HPDE6-E6E7 (cell line): Measurements from ENCODE around the gene SLC9C2.
"Not testable (repeated sequence)": the region's sequence is repeated elsewhere in the genome, so short reads cannot be mapped to it uniquely, and the experiment has no call there.

ENCODE experiments used
- DNase-seq: peaks from one replicate; pipeline ENCODE4 v3.0.0; 2011; ENCODE audit warnings: missing footprints; ENCODE audit errors: extremely low spot score

SLC9C2 gene

GRCh38 chr1:173580071-173580470 is 22.8 kb downstream of the SLC9C2 start:
- no peak for DNase-seq

- no peak for DNase-seq
These were observed 29.3 kb downstream of the SLC9C2 start for GRCh38 chr1:173573596-173573995.

DNA sequence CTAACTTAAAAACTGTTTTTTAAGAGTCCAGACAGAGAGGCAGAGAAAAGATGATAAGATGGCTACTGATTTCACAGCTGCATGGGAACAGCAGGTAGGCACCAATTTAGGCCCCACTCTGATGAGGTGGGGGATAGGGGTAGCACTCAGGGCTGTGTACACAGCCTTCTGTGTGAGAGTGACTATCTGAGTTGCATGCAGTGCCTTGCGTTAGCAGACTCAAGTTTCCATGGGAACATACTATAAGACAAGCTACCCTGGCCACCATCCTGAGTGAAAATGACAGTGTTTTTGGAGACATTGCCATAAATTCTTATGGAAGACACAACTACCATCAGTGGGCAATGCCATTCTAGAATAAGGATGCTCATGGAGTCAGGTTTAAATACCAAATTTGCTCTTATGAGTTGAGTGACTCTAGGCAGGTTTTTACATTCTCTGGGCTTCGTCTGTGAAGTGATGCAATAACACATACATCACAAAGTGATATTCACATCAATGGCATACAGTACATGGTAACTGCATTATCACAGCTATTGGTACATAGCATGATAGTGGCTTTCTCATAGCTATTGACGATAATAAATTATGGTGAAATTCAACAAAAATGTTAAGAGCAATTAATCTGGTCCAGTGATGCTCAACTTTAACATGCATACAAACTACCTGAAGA is 30.5 kb downstream of the SLC9C2 start:
- DNase-seq = no peak

DNA sequence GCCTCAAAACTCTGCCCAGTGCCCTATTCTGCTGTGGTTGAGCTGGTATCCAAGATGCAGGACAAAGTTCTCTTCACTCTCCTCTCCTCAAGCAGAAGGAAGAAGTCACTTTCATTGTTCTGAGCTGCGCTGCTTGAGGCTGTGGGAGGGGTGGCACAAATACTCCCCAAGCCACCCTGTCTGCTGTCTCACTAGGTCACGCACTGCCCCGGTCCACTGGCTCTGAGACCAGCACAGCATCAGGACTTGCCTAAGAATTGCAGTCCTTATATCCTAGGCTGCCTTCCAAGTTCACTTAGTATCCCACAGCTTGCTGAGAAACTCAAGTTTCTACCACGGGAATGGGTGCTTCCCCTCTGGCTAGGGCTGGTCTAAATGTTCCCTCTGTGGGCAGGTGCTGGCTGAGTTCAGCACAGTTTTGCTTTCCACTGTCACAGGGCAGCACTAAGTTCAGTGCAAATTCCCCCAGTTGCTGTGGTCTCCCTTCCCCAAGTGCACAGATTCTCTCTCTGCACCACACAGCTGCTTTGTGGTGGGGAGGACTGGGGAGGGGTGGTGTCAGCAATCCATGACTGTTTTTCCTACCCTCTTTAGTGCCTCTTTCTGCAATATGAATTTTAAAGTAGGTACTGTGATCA is 32.4 kb downstream of the SLC9C2 start:
- DNase-seq = no peak

DNA sequence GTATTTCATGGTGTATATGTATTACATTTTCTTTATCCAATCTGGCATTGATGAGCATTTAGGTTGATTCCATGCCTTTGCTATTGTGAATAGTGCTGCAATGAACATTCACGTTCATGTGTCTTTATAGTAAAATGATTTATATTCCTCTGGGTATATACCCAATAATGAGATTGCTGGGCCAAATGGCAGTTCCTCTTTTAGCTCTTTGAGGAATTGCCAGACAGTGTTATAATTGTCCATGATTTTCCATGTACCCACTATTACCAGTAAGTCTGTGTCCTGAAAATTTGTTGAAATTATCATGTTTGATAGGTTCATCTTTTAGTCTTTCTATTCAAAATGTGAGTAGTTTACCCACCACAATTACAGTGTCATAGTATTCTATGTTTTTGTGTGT is 34.4 kb downstream of the SLC9C2 start:
- DNase-seq = no peak

- DNase-seq = not testable (repeated sequence)
These were observed 39.0 kb downstream of the SLC9C2 start for GRCh38 chr1:173563846-173564245.

GRCh38 chr1:173562813-173563212 is 40.1 kb downstream of the SLC9C2 start:
- no peak for DNase-seq

- no peak for DNase-seq
These were observed 41.6 kb downstream of the SLC9C2 start for GRCh38 chr1:173561263-173561662.

- DNase-seq = no peak
These were observed 42.5 kb downstream of the SLC9C2 start for GRCh38 chr1:173560285-173560880.

- DNase-seq = no peak
These were observed 47.1 kb downstream of the SLC9C2 start for GRCh38 chr1:173555651-173556305.

- peak; percentile 61 for DNase-seq
These were observed 48.2 kb downstream of the SLC9C2 start for GRCh38 chr1:173554541-173555250.

- DNase-seq = no peak
These were observed 48.8 kb downstream of the SLC9C2 start for GRCh38 chr1:173554089-173554488.

GRCh38 chr1:173553312-173553711 is 49.6 kb downstream of the SLC9C2 start:
- no peak for DNase-seq

DNA sequence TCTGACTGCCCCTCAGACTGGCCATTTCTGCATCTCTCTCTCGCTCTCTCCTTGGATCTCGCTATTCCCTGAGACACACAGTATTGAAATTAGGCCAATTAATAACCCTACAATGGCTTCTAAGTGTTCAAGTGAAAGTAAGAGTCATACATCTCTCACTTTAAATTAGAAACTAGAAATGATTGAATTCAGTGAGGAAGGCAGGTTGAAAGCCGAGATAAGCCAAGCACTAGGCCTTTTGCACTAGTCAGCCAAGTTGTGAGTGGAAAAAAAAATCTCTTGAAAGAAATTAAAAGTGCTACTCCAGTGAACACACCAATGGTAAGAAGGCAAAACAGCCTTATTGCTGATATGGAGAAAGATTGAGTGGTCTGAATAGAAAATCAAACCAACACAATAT is 51.2 kb downstream of the SLC9C2 start:
- DNase-seq = no peak

DNA sequence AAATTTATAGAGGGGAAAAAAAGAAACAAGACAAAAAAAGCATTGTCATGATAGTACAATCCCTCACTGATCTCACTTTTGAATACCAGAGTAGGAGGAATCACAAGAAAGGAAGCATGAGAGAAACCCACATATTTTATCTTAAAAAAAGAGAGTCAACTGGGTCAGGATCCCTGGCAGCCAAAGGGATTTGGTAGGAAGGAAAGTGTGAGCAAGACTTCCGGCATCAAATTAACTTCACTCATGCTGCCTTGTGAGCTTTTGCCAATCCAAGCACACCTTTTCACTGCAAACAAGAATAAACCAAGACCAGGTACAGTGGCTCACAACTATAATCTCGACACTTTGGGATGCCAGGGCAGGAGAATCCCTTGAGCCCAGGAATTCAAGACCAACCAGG is 53.1 kb downstream of the SLC9C2 start:
- no peak for DNase-seq

DNA sequence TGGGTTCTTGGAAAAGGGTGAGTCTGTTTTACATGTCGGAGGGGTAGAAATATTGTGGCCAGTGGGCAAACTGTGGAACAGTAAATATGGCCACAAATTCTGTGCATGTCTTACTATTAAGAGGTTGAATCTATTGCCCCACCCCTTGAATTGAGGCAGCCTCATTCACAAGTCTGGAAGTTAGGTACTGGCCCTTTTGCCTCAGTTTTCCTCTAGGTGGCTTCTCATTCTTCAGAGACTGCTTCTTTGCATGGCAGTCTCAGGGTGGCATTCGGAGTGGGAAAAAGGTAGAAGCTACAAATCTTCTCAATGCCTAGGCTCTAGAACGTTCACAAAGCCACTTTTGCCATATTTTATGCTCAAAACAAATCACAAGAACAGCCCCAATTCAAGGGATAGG is 57.2 kb downstream of the SLC9C2 start:
- DNase-seq = no peak

DNA sequence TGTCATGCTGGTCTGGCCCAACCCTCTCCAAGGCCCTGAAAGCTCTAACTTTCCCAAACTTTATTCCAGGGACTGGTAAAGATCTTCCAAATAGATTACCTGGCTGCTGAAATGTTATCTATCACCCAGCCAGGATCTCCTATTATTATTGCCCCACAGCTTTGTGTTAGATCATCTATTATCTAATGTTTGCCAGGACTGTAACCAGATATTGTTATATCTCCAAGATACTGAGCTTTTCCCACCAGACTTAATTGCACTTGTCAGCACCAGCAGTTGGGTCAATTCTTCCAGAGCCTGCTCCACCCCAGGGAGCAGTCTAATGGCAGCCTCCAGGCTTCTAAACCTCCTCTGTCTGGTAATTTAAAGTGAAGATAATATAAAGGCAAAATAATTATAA is 66.6 kb downstream of the SLC9C2 start:
- DNase-seq = no peak

- no peak for DNase-seq
These were observed 70.6 kb downstream of the SLC9C2 start for GRCh38 chr1:173532237-173532636.

- no peak for DNase-seq
These were observed 71.8 kb downstream of the SLC9C2 start for GRCh38 chr1:173530795-173531693.

DNA sequence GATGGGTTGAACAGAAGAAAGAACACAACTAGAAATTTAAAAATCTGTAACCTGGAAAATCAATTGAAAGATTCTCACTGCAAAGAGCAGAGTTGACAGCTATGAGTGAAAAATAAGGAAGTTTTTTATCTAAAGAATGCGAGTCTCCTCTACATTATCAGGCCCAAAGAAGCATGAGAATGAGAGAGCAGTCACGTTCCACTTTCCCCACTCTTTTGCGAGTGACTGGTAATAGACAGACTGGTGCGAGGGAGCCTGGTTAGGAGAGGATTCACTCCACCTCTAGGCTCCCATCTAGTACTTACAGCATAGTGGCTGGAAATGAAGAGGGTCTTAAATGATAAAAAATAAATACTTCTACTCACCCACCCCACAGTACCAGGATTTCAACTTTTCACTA is 73.8 kb downstream of the SLC9C2 start:
- no peak for DNase-seq
